IPS-18a (cell line): Measurements from ENCODE around the gene SLC13A1.

Experiments used
- H3K27ac ChIP-seq: one replicate; pipeline ENCODE4 v1.5.1; 2013; ENCODE audit warnings: low read length
- H3K27me3 ChIP-seq: one replicate; pipeline ENCODE4 v1.6.1; 2013; ENCODE audit warnings: mild to moderate bottlenecking, low read length; ENCODE audit not compliant: control insufficient read depth, insufficient read depth
- H3K36me3 ChIP-seq: one replicate; pipeline ENCODE4 v1.6.1; 2013; ENCODE audit warnings: low read depth, low read length; ENCODE audit not compliant: control insufficient read depth
- H3K4me1 ChIP-seq: one replicate; pipeline ENCODE4 v1.6.1; 2013; ENCODE audit warnings: low read depth, low read length; ENCODE audit not compliant: control insufficient read depth
- H3K4me3 ChIP-seq: one replicate; pipeline ENCODE4 v1.5.1; 2013; ENCODE audit warnings: low read length
- H3K9ac ChIP-seq: one replicate; pipeline ENCODE4 v1.6.1; 2013; ENCODE audit warnings: mild to moderate bottlenecking, low read length, moderate library complexity
- H3K9me3 ChIP-seq: one replicate; pipeline ENCODE4 v1.6.1; 2013; ENCODE audit warnings: low read depth, low read length; ENCODE audit not compliant: control insufficient read depth

SLC13A1 gene

GRCh38 chr7:123148813-123149212 is 51.0 kb downstream of the SLC13A1 start:
- Histone ChIP-seq H3K4me1 (no peaks in the 10 kb centered on the region), H3K27ac (no peak overlapping the region), H3K36me3 (no peaks in the 10 kb centered on the region), H3K4me3 (no peak overlapping the region), H3K27me3 (no peaks in the 10 kb centered on the region), H3K9ac (no peak overlapping the region), H3K9me3 (no peaks in the 10 kb centered on the region)

GRCh38 chr7:123143252-123144006 is 56.3 kb downstream of the SLC13A1 start:
- Histone ChIP-seq H3K9me3 (no peaks in the 10 kb centered on the region), H3K9ac (no peak overlapping the region), H3K4me3 (no peak overlapping the region), H3K27me3 (no peaks in the 10 kb centered on the region), H3K4me1 (no peaks in the 10 kb centered on the region), H3K36me3 (no peaks in the 10 kb centered on the region), H3K27ac (no peak overlapping the region)

- Histone ChIP-seq H3K27ac (no peak overlapping the region), H3K9me3 (no peaks in the 10 kb centered on the region), H3K36me3 (no peaks in the 10 kb centered on the region), H3K4me3 (no peak overlapping the region), H3K27me3 (no peaks in the 10 kb centered on the region), H3K9ac (no peak overlapping the region), H3K4me1 (no peaks in the 10 kb centered on the region)
These were observed 59.2 kb downstream of the SLC13A1 start for GRCh38 chr7:123140561-123140960.

GRCh38 chr7:123135960-123136359 is 63.8 kb downstream of the SLC13A1 start:
- Histone ChIP-seq H3K9ac (no peak overlapping the region), H3K27ac (no peak overlapping the region), H3K9me3 (no peaks in the 10 kb centered on the region), H3K4me3 (no peak overlapping the region), H3K4me1 (no peaks in the 10 kb centered on the region), H3K27me3 (no peaks in the 10 kb centered on the region), H3K36me3 (no peaks in the 10 kb centered on the region)

GRCh38 chr7:123133924-123134323 is 65.8 kb downstream of the SLC13A1 start:
- H3K9me3 ChIP-seq: no peaks in the 10 kb centered on the region
- H3K4me3 ChIP-seq: no peak overlapping the region
- H3K9ac ChIP-seq: no peak overlapping the region
- H3K27ac ChIP-seq: no peak overlapping the region
- H3K4me1 ChIP-seq: no peaks in the 10 kb centered on the region
- no peaks in the 10 kb centered on the region for H3K36me3 ChIP-seq
- no peaks in the 10 kb centered on the region for H3K27me3 ChIP-seq

- H3K9ac ChIP-seq: no peak overlapping the region
- no peaks in the 10 kb centered on the region for H3K27me3 ChIP-seq
- no peak overlapping the region for H3K4me3 ChIP-seq
- H3K36me3 ChIP-seq: no peaks in the 10 kb centered on the region
- H3K27ac ChIP-seq: no peak overlapping the region
- H3K4me1 ChIP-seq: no peaks in the 10 kb centered on the region
- H3K9me3 ChIP-seq: no peaks in the 10 kb centered on the region
These were observed 67.8 kb downstream of the SLC13A1 start for GRCh38 chr7:123131961-123132360.

- Histone ChIP-seq H3K27ac (no peak overlapping the region), H3K27me3 (no peaks in the 10 kb centered on the region), H3K4me1 (no peaks in the 10 kb centered on the region), H3K4me3 (no peak overlapping the region), H3K9me3 (no peaks in the 10 kb centered on the region), H3K36me3 (no peaks in the 10 kb centered on the region), H3K9ac (no peak overlapping the region)
These were observed 68.2 kb downstream of the SLC13A1 start for GRCh38 chr7:123131556-123131955.

- no peaks in the 10 kb centered on the region for H3K9me3 ChIP-seq
- H3K36me3 ChIP-seq: no peaks in the 10 kb centered on the region
- H3K27ac ChIP-seq: no peak overlapping the region
- no peak overlapping the region for H3K4me3 ChIP-seq
- H3K9ac ChIP-seq: no peak overlapping the region
- no peaks in the 10 kb centered on the region for H3K27me3 ChIP-seq
- no peaks in the 10 kb centered on the region for H3K4me1 ChIP-seq
These were observed 68.6 kb downstream of the SLC13A1 start for GRCh38 chr7:123131140-123131539.

GRCh38 chr7:123126691-123127090 is 73.1 kb downstream of the SLC13A1 start:
- no peaks in the 10 kb centered on the region for H3K9me3 ChIP-seq
- H3K9ac ChIP-seq: no peak overlapping the region
- H3K27me3 ChIP-seq: no peaks in the 10 kb centered on the region

GRCh38 chr7:123126171-123126570 is 73.6 kb downstream of the SLC13A1 start:
- Histone ChIP-seq H3K9ac (no peak overlapping the region), H3K27me3 (no peaks in the 10 kb centered on the region), H3K4me3 (no peak overlapping the region), H3K27ac (no peak overlapping the region), H3K4me1 (no peaks in the 10 kb centered on the region), H3K9me3 (no peaks in the 10 kb centered on the region), H3K36me3 (no peaks in the 10 kb centered on the region)

More at GRCh38 chr7:123126691-123127090, 73.1 kb downstream of the SLC13A1 start:
- H3K4me3 ChIP-seq: no peak overlapping the region
- no peak overlapping the region for H3K27ac ChIP-seq
- no peaks in the 10 kb centered on the region for H3K36me3 ChIP-seq
- H3K4me1 ChIP-seq: no peaks in the 10 kb centered on the region

GRCh38 chr7:123125231-123125630 is 74.5 kb downstream of the SLC13A1 start:
- H3K27ac ChIP-seq: no peak overlapping the region
- no peaks in the 10 kb centered on the region for H3K4me1 ChIP-seq
- H3K9me3 ChIP-seq: no peaks in the 10 kb centered on the region
- H3K4me3 ChIP-seq: no peak overlapping the region
- no peaks in the 10 kb centered on the region for H3K36me3 ChIP-seq
- no peaks in the 10 kb centered on the region for H3K27me3 ChIP-seq
- no peak overlapping the region for H3K9ac ChIP-seq

- Histone ChIP-seq H3K27me3 (no peaks in the 10 kb centered on the region), H3K27ac (no peak overlapping the region), H3K4me1 (peaks cover 9% of the 10 kb centered on the region), H3K36me3 (no peaks in the 10 kb centered on the region), H3K9ac (no peak overlapping the region), H3K9me3 (no peaks in the 10 kb centered on the region), H3K4me3 (no peak overlapping the region)
These were observed 76.9 kb downstream of the SLC13A1 start for GRCh38 chr7:123122916-123123315.
